HepG2 (cell line): Measurements from ENCODE around the gene PLD6. TPM values are rescaled to one million over a fixed set of nuclear protein-coding genes. Genes with fewer than 3 reads are reported as not detected.

ENCODE experiments used
- ATAC-seq: fragments of 200-7000 bp; cut with Tn5 transposase; 3 replicates; pipeline ENCODE4 v1.9.1; 2020; ENCODE audit warnings: mild to moderate bottlenecking, moderate library complexity
- BruUV-seq: library from RNA; stranded (reverse); fragments of 400-500 nt; replicated peaks from 2 replicates; lab custom pipeline; 2021; lab: Mats Ljungman, UMichigan
- CTCF ChIA-PET: fragments of 300-600 bp; formaldehyde crosslinking; extraction: SDS; loops from one replicate; lab custom pipeline; 2021; ENCODE audit warnings: low total read pairs, inconsistent platforms, low intra/inter-chr PET ratio; lab: Yijun Ruan, JAX
- POLR2A ChIA-PET: fragments of 350-600 bp; sonication (Branson Sonifier 250); formaldehyde crosslinking; loops from one replicate; lab custom pipeline; 2020; ENCODE audit warnings: antibody characterized with exemption, inconsistent platforms; lab: Yijun Ruan, JAX
- DNase-seq: peaks from one replicate; pipeline ENCODE4 v3.0.0-alpha.2; 2015; ENCODE audit warnings: low spot score
- FAIRE-seq: peaks from 3 replicates; lab custom pipeline; 2011; peaks lifted over from hg19 to GRCh38; lab: Jason Lieb, UNC
- H2AFZ ChIP-seq: one replicate; pipeline ENCODE4 v1.6.1; 2011; ENCODE audit warnings: low read length, inconsistent platforms
- H3K27ac ChIP-seq: fragments of 300-600 bp; 3 replicates; pipeline ENCODE4 v1.8.0; 2011; ENCODE audit warnings: mixed run types, mild to moderate bottlenecking, mixed read lengths, low read length, inconsistent platforms; ENCODE audit not compliant: insufficient read depth; ENCODE audit errors: extremely low read length
- H3K27me3 ChIP-seq, 2 experiments: fragments of 200-600 bp in 1 of 2; 2 replicates in 1 of 2; 3 replicates in 1 of 2; pipeline versions ENCODE4 v1.6.0 to v1.8.0; 2011; ENCODE audit warnings: low read length in 2 of 2, mild to moderate bottlenecking in 2 of 2, moderate library complexity in 2 of 2, inconsistent platforms in 1 of 2; ENCODE audit not compliant: insufficient read depth in 2 of 2, control insufficient read depth in 1 of 2
- H3K36me3 ChIP-seq, 2 experiments: fragments of 200-600 bp in 1 of 2; replicated peaks in 1 of 2; 2 replicates in 1 of 2; 3 replicates in 1 of 2; pipeline versions ENCODE4 v1.5.1 to v1.8.0; 2011; ENCODE audit warnings: low read length in 2 of 2, inconsistent platforms in 1 of 2; ENCODE audit not compliant: insufficient read depth in 2 of 2, control insufficient read depth in 1 of 2
- H3K4me1 ChIP-seq: 2 replicates; pipeline ENCODE4 v1.5.1; 2012; ENCODE audit warnings: low read length, inconsistent platforms; ENCODE audit not compliant: insufficient read depth
- H3K4me2 ChIP-seq: 2 replicates; pipeline ENCODE4 v1.6.0; 2011; ENCODE audit warnings: low read depth, low read length, inconsistent platforms
- H3K4me3 ChIP-seq, 3 experiments: fragments of 200-600 bp in 1 of 3; sonication (generic), shearing (Covaris generic) in 1 of 3; replicated peaks in 1 of 3; 2 replicates each; pipeline ENCODE4 v1.5.1; 2011 to 2016; ENCODE audit warnings: low read length in 3 of 3, inconsistent platforms in 2 of 3, low read depth in 2 of 3, mild to moderate bottlenecking in 2 of 3, control low read depth in 1 of 3, mixed read lengths in 1 of 3; ENCODE audit not compliant: insufficient read depth in 1 of 3
- H3K79me2 ChIP-seq: one replicate; pipeline ENCODE4 v1.6.1; 2011; ENCODE audit warnings: low read length, inconsistent platforms; ENCODE audit not compliant: insufficient read depth
- H3K9ac ChIP-seq: 2 replicates; pipeline ENCODE4 v1.6.0; 2011; ENCODE audit warnings: mild to moderate bottlenecking, low read depth, low read length, inconsistent platforms; ENCODE audit not compliant: insufficient read depth
- H3K9me3 ChIP-seq: 2 replicates; pipeline ENCODE4 v1.5.1; 2012; ENCODE audit warnings: mild to moderate bottlenecking, low read length
- H4K20me1 ChIP-seq: 2 replicates; pipeline ENCODE4 v1.6.0; 2011; ENCODE audit warnings: inconsistent platforms, mild to moderate bottlenecking, low read length, moderate library complexity; ENCODE audit not compliant: insufficient read depth
- FOXJ3 ChIP-seq: sonication (generic); formaldehyde crosslinking; IDR thresholded peaks from 2 replicates; pipeline ENCODE4 v1.4.0; 2020; ENCODE audit warnings: missing genetic modification reagents, mild to moderate bottlenecking, borderline replicate concordance
- KLF15 ChIP-seq: sonication (generic); formaldehyde crosslinking; IDR thresholded peaks from 2 replicates; pipeline ENCODE4 v1.8.1; 2023; ENCODE audit warnings: borderline replicate concordance, mild to moderate bottlenecking, inconsistent platforms, missing genetic modification reagents, mixed read lengths
- PRMT3 ChIP-seq: sonication (generic); formaldehyde crosslinking; IDR thresholded peaks from 2 replicates; pipeline ENCODE4 v1.8.1; 2022; ENCODE audit warnings: low read depth, mild to moderate bottlenecking, moderate library complexity, missing genetic modification reagents, borderline replicate concordance
- TBL1XR1 ChIP-seq: fragments of 150-350 bp; IDR thresholded peaks from 2 replicates; pipeline ENCODE4 v1.6.1; 2014; ENCODE audit warnings: borderline replicate concordance, low read length; ENCODE audit not compliant: partially characterized antibody
- ZFP82 ChIP-seq: sonication (generic); formaldehyde crosslinking; IDR thresholded peaks from 2 replicates; pipeline ENCODE4 v1.5.1; 2020; ENCODE audit warnings: mild to moderate bottlenecking, missing genetic modification reagents, borderline replicate concordance
- ZNF12 ChIP-seq: sonication (generic); formaldehyde crosslinking; IDR thresholded peaks from 2 replicates; pipeline ENCODE4 v1.5.0; 2020; ENCODE audit warnings: missing genetic modification reagents
- ZNF234 ChIP-seq: sonication (generic); formaldehyde crosslinking; conservative IDR thresholded peaks from 2 replicates; pipeline ENCODE4 v1.5.1; 2020; ENCODE audit warnings: mild to moderate bottlenecking, missing genetic modification reagents
- ZNF432 ChIP-seq: sonication (generic); formaldehyde crosslinking; IDR thresholded peaks from 2 replicates; pipeline ENCODE4 v1.5.0; 2020; ENCODE audit warnings: missing genetic modification reagents, mild to moderate bottlenecking, borderline replicate concordance
- ZNF451 ChIP-seq: sonication (generic); formaldehyde crosslinking; IDR thresholded peaks from 2 replicates; pipeline ENCODE4 v1.5.0; 2020; ENCODE audit warnings: mild to moderate bottlenecking, missing genetic modification reagents
- ZNF7 ChIP-seq: IDR thresholded peaks from 2 replicates; pipeline ENCODE4 v1.6.1; 2016; ENCODE audit warnings: missing biosample characterization, missing genetic modification reagents
- ZNF768 ChIP-seq: sonication (generic); formaldehyde crosslinking; IDR thresholded peaks from 2 replicates; pipeline ENCODE4 v1.4.0; 2020; ENCODE audit warnings: missing genetic modification reagents
- WGBS: methylation state at CpG from one replicate; pipeline ENCODE4 v1.1.6; 2017; ENCODE audit warnings: low lambda C conversion rate; 5-methylcytosine and 5-hydroxymethylcytosine counted together
- in situ Hi-C: cut with HindIII; loops from 2 replicates; pipeline ENCODE4 v1.10.0; 2017; ENCODE audit warnings: low pct_unique_long_range_greater_than_20kb; ENCODE audit not compliant: extremely low pct_ligation_motif_present
- intact Hi-C: fragments of 100-400 bp; cut with micrococcal nuclease; formaldehyde crosslinking; loops from one replicate; pipeline ENCODE4 v1.10.0; 2022; ENCODE audit not compliant: unreplicated experiment
- polyA plus RNA-seq, 8 experiments: library from polyadenylated mRNA; depleted of rRNA in 3 of 8; stranded (reverse) in 7 of 8; unstranded in 1 of 8; fragments of >200 nt; fragmentation: Illumina TruSeq in 4 of 8; extraction: Trizol in 4 of 8; gene quantifications; 2 replicates each; pipeline versions ENCODE4 v1.2.1 to v1.2.3, GENCODE V29; 2011 to 2016; ENCODE audit warnings: low read depth in 4 of 8, missing spikeins in 1 of 8, mixed read lengths in 1 of 8; ENCODE audit not compliant: insufficient read depth in 1 of 8
- total RNA-seq, 5 experiments: library from RNA; depleted of rRNA; stranded (reverse); fragments of >200 nt; fragmentation: Illumina TruSeq; extraction: Trizol; gene quantifications; 2 replicates each; pipeline ENCODE4 v1.2.3, GENCODE V29; 2016; ENCODE audit warnings: low read depth in 1 of 5
- TF ChIP-seq, protein P1 (sequence below): sonication (generic); formaldehyde crosslinking; conservative IDR thresholded peaks from 2 replicates; pipeline ENCODE4 v1.8.1; 2023; ENCODE audit warnings: missing genetic modification reagents
- TF ChIP-seq, protein P2 (sequence below): sonication (generic); formaldehyde crosslinking; IDR thresholded peaks from 2 replicates; pipeline ENCODE4 v1.8.1; 2023; ENCODE audit warnings: missing genetic modification reagents, mild to moderate bottlenecking, borderline replicate concordance
- TF ChIP-seq, protein P3 (sequence below), 2 experiments: sonication (generic) in 1 of 2; formaldehyde crosslinking in 1 of 2; IDR thresholded peaks; 2 replicates each; pipeline versions ENCODE4 v1.4.0 to v1.6.1; 2016 to 2020; ENCODE audit warnings: borderline replicate concordance in 1 of 2, low read depth in 1 of 2, mild to moderate bottlenecking in 1 of 2, missing genetic modification reagents in 1 of 2
- TF ChIP-seq, protein P4 (sequence below): sonication (generic); formaldehyde crosslinking; IDR thresholded peaks from 2 replicates; pipeline ENCODE4 v1.8.1; 2023; ENCODE audit warnings: mild to moderate bottlenecking, missing genetic modification reagents, borderline replicate concordance

Gene PLD6
- total and polyA plus RNA-seq, 2 of the 13 experiments (the other 11 are each of a cell fraction or from before 2014, with no cell fraction given) = 5.2 to 11.4 TPM

DNA sequence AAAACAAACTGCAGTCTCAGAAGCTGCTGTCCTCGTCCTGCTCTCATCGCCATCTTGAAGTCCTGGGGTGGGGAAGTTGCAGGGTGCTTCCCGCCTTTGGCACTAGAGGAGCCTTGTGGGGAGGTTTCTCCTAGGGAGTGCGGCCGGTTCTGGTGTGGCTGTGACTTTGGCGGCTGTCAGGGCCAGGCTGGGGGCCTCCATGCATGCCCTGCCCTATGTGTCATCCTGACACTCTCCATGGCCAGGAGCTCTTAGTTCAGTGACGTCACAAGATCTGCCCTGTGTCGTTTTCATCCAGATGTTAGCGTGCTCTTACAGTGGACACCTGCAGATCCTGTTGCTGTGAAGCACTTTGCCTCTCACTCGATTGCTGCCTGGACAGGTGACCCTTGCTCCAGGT, 49.6 kb downstream of the PLD6 start (continued):
- TF ChIP-seq, protein P1, sequence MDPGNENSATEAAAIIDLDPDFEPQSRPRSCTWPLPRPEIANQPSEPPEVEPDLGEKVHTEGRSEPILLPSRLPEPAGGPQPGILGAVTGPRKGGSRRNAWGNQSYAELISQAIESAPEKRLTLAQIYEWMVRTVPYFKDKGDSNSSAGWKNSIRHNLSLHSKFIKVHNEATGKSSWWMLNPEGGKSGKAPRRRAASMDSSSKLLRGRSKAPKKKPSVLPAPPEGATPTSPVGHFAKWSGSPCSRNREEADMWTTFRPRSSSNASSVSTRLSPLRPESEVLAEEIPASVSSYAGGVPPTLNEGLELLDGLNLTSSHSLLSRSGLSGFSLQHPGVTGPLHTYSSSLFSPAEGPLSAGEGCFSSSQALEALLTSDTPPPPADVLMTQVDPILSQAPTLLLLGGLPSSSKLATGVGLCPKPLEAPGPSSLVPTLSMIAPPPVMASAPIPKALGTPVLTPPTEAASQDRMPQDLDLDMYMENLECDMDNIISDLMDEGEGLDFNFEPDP (CRISPR knock-in tag) = no peak
- TF ChIP-seq, protein P2, sequence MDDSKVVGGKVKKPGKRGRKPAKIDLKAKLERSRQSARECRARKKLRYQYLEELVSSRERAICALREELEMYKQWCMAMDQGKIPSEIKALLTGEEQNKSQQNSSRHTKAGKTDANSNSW (CRISPR knock-in tag) = no peak
- TF ChIP-seq, protein P3, sequence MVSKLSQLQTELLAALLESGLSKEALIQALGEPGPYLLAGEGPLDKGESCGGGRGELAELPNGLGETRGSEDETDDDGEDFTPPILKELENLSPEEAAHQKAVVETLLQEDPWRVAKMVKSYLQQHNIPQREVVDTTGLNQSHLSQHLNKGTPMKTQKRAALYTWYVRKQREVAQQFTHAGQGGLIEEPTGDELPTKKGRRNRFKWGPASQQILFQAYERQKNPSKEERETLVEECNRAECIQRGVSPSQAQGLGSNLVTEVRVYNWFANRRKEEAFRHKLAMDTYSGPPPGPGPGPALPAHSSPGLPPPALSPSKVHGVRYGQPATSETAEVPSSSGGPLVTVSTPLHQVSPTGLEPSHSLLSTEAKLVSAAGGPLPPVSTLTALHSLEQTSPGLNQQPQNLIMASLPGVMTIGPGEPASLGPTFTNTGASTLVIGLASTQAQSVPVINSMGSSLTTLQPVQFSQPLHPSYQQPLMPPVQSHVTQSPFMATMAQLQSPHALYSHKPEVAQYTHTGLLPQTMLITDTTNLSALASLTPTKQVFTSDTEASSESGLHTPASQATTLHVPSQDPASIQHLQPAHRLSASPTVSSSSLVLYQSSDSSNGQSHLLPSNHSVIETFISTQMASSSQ (IDR thresholded peaks at IDR 0.05; ENCODE audit: low read depth) = no peak
- TF ChIP-seq, protein P3 (CRISPR knock-in tag; IDR thresholded peaks at IDR 0.05; ENCODE audit: borderline replicate concordance) = no peak
- TF ChIP-seq ZNF768 (CRISPR knock-in tag) = no peak
- TF ChIP-seq ZNF432 (CRISPR knock-in tag) = no peak

DNA sequence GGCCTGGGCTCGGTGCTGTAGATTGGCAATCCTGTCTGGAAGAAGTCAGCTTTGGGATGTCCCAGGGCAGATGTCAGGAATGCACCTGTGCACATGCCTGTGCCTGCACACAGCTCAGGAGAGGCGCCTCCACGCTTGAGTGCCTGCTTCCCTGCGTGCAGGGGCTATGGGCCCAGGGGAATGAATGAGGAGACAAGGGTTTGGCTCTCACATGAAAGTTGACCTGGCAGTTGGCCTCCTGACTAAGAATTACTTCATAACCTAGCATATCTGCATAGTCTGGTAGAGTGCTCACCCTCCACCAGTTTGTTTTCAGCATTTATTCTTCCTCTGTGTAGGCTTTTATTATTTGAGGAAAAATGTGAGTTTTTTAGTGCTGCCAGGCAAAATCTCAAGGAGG, 50.0 kb downstream of the PLD6 start:
- no peak overlapping the region for H3K9ac ChIP-seq
- intact Hi-C loops = no loop called here
- TF ChIP-seq FOXJ3 (CRISPR knock-in tag) (no peak), ZNF234 (no peak), TBL1XR1 (no peak), ZNF7 (CRISPR knock-in tag) (no peak), KLF15 (CRISPR knock-in tag) (no peak), ZFP82 (no peak), ZNF451 (CRISPR knock-in tag) (no peak), PRMT3 (CRISPR knock-in tag) (no peak), ZNF12 (no peak)
- TF ChIP-seq, protein P4, sequence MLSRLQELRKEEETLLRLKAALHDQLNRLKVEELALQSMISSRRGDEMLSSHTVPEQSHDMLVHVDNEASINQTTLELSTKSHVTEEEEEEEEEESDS = no peak
- TF ChIP-seq, all 625 proteins: peak for 0
- no peaks in the 10 kb centered on the region for H3K9me3 ChIP-seq
- BruUV-seq = no TSS peak
- no peaks in the 10 kb centered on the region for H4K20me1 ChIP-seq
- H3K4me2 ChIP-seq = no peak overlapping the region
- H3K4me1 ChIP-seq = no peaks in the 10 kb centered on the region
- no peak overlapping the region for H3K27ac ChIP-seq
- no peak overlapping the region for H3K4me3 ChIP-seq
- CTCF ChIA-PET = no interaction called here
- no peaks in the 10 kb centered on the region for H3K27me3 ChIP-seq
- no peak for FAIRE-seq
- no peak for ATAC-seq
- H3K36me3 ChIP-seq = peaks cover 17 to 71% of the 10 kb centered on the region in 2 experiments
- H2AFZ ChIP-seq = no peak overlapping the region
- POLR2A ChIA-PET = no interaction called here
- H3K79me2 ChIP-seq = no peaks in the 10 kb centered on the region
- WGBS = 100% methylated on average over 1 of the region's 4 CpGs
- no peak for DNase-seq
- in situ Hi-C loops = no loop called here
